SU-DHL-6 (cell line): ENCODE data around the gene SYDE2.

ENCODE experiments used
- H2AFZ ChIP-seq: fragments of 200-600 bp; sonication (generic); 2 replicates; pipeline ENCODE4 v1.6.1; 2014; ENCODE audit warnings: low read depth, mild to moderate bottlenecking, moderate library complexity, mixed read lengths, antibody characterized with exemption, low read length; ENCODE audit not compliant: severe bottlenecking
- H3F3A ChIP-seq: fragments of 200-600 bp; shearing (Covaris generic); 2 replicates; pipeline ENCODE4 v1.6.0; 2016; ENCODE audit warnings: antibody characterized with exemption, mild to moderate bottlenecking; ENCODE audit not compliant: insufficient read depth
- H3K27ac ChIP-seq: fragments of 200-600 bp; sonication (generic); 2 replicates; pipeline ENCODE4 v1.5.1; 2016; ENCODE audit warnings: low read depth, mild to moderate bottlenecking, low read length, moderate library complexity, mixed read lengths
- H3K27me3 ChIP-seq: fragments of 200-600 bp; sonication (generic), shearing (Covaris generic); 2 replicates; pipeline ENCODE4 v1.6.0; 2014; ENCODE audit warnings: mild to moderate bottlenecking, low read length
- H3K36me3 ChIP-seq: fragments of 200-600 bp; sonication (generic); 2 replicates; pipeline ENCODE4 v1.6.1; 2014; ENCODE audit warnings: mild to moderate bottlenecking, low read length, mixed read lengths
- H3K4me2 ChIP-seq: fragments of 300-600, 200-600 bp; shearing (Covaris generic), sonication (generic); 2 replicates; pipeline ENCODE4 v1.6.0; 2014; ENCODE audit warnings: low read length, low read depth, mild to moderate bottlenecking; ENCODE audit not compliant: poor library complexity, severe bottlenecking
- H3K4me3 ChIP-seq: fragments of 200-600 bp; sonication (generic); 2 replicates; pipeline ENCODE4 v1.5.1; 2014; ENCODE audit warnings: antibody characterized with exemption, low read length, mild to moderate bottlenecking, mixed read lengths; ENCODE audit not compliant: insufficient read depth, poor library complexity, severe bottlenecking
- H3K79me2 ChIP-seq: fragments of 200-600 bp; sonication (generic); 2 replicates; pipeline ENCODE4 v1.6.1; 2014; ENCODE audit warnings: mild to moderate bottlenecking, low read length, moderate library complexity; ENCODE audit not compliant: insufficient read depth
- H3K9ac ChIP-seq: fragments of 200-600 bp; sonication (generic); 2 replicates; pipeline ENCODE4 v1.7.0; 2014; ENCODE audit warnings: mild to moderate bottlenecking, low read length
- H3K9me2 ChIP-seq: fragments of 200-600 bp; sonication (generic); replicated peaks from 2 replicates; pipeline ENCODE4 v1.6.1; 2014; ENCODE audit warnings: low read length; ENCODE audit not compliant: insufficient read depth
- H3K9me3 ChIP-seq: fragments of 200-600 bp; sonication (generic); 2 replicates; pipeline ENCODE4 v1.6.1; 2014; ENCODE audit warnings: low read length, mixed read lengths; ENCODE audit not compliant: insufficient read depth
- H4K20me1 ChIP-seq: fragments of 200-600 bp; sonication (generic); 2 replicates; pipeline ENCODE4 v1.6.1; 2014; ENCODE audit warnings: low read depth, mild to moderate bottlenecking, antibody characterized with exemption, low read length, moderate library complexity, mixed read lengths
- CTCF ChIP-seq: fragments of 200-600 bp; sonication (generic); IDR thresholded peaks from one replicate; pipeline ENCODE4 v1.5.1; 2017; ENCODE audit warnings: antibody characterized with exemption, mild to moderate bottlenecking, low read length, moderate library complexity; ENCODE audit not compliant: insufficient read depth, poor library complexity, severe bottlenecking
- EZH2phosphoT487 ChIP-seq: fragments of 200-600 bp; sonication (generic), shearing (Covaris generic); conservative IDR thresholded peaks from 2 replicates; pipeline ENCODE4 v1.6.1; 2018; ENCODE audit warnings: mild to moderate bottlenecking, antibody characterized with exemption, low read length, moderate library complexity, mixed read lengths

Gene SYDE2

GRCh38 chr1:85118751-85119150, 82.1 kb downstream of the SYDE2 start:
- Histone ChIP-seq H2AFZ (no peak overlapping the region), H3K79me2 (no peaks in the 10 kb centered on the region), H3K27ac (no peak overlapping the region), H3K36me3 (no peaks in the 10 kb centered on the region), H4K20me1 (no peaks in the 10 kb centered on the region), H3F3A (no peaks in the 10 kb centered on the region), H3K9me2 (no peaks in the 10 kb centered on the region), H3K4me3 (no peak overlapping the region), H3K4me2 (no peak overlapping the region), H3K27me3 (no peaks in the 10 kb centered on the region), H3K9me3 (no peaks in the 10 kb centered on the region), H3K9ac (no peak overlapping the region)
- TF ChIP-seq EZH2phosphoT487 (no peak), CTCF (no peak)

GRCh38 chr1:85116856-85117255, 84.0 kb downstream of the SYDE2 start:
- no peak overlapping the region for H3K9ac ChIP-seq

DNA sequence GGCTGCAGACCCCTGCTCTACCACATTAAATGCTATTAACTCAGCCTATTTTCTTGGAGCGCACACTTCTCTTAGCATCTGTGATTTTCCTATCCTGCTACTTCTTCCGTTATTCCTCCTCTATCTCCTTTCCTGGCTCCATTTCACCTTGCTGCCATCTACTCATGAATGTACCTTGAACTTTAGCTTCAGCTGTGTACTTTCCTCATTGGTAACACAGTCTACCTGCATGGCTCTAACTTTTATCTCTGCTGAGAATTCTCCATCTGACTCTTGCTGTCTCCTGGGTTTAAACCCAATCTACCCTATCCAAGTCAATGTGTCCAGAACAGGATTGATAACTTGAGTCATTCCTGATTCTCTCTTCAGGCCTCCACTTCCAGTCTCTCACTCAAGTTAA, 84.9 kb downstream of the SYDE2 start:
- no peak overlapping the region for H3K9ac ChIP-seq
- no peak overlapping the region for H2AFZ ChIP-seq
- H3K27me3 ChIP-seq: no peaks in the 10 kb centered on the region
- TF ChIP-seq CTCF: no peak
- TF ChIP-seq EZH2phosphoT487: no peak
- H3K36me3 ChIP-seq: no peaks in the 10 kb centered on the region
- no peaks in the 10 kb centered on the region for H4K20me1 ChIP-seq
- H3F3A ChIP-seq: no peaks in the 10 kb centered on the region
- no peaks in the 10 kb centered on the region for H3K79me2 ChIP-seq
- H3K9me2 ChIP-seq: no peaks in the 10 kb centered on the region
- no peak overlapping the region for H3K27ac ChIP-seq
- H3K4me2 ChIP-seq: no peak overlapping the region
- no peak overlapping the region for H3K4me3 ChIP-seq
- no peaks in the 10 kb centered on the region for H3K9me3 ChIP-seq

More at GRCh38 chr1:85116856-85117255, 84.0 kb downstream of the SYDE2 start:
- H3K27ac ChIP-seq: no peak overlapping the region
- no peaks in the 10 kb centered on the region for H3F3A ChIP-seq
- H3K9me2 ChIP-seq: no peaks in the 10 kb centered on the region
- H4K20me1 ChIP-seq: no peaks in the 10 kb centered on the region
- H3K4me3 ChIP-seq: no peak overlapping the region
- no peak for TF ChIP-seq CTCF
- no peak overlapping the region for H3K4me2 ChIP-seq
- no peaks in the 10 kb centered on the region for H3K9me3 ChIP-seq
- H2AFZ ChIP-seq: no peak overlapping the region
- no peaks in the 10 kb centered on the region for H3K79me2 ChIP-seq
- no peaks in the 10 kb centered on the region for H3K27me3 ChIP-seq
- no peaks in the 10 kb centered on the region for H3K36me3 ChIP-seq

- Histone ChIP-seq H3K9ac (no peak overlapping the region), H3K36me3 (no peaks in the 10 kb centered on the region), H3F3A (no peaks in the 10 kb centered on the region), H4K20me1 (no peaks in the 10 kb centered on the region), H3K4me3 (no peak overlapping the region), H2AFZ (no peak overlapping the region), H3K79me2 (no peaks in the 10 kb centered on the region), H3K27ac (no peak overlapping the region), H3K4me2 (no peak overlapping the region), H3K9me2 (no peaks in the 10 kb centered on the region), H3K27me3 (no peaks in the 10 kb centered on the region), H3K9me3 (no peaks in the 10 kb centered on the region)
- TF ChIP-seq EZH2phosphoT487: no peak
- TF ChIP-seq CTCF: no peak
These were observed 89.1 kb downstream of the SYDE2 start for GRCh38 chr1:85111695-85112094.
